ENCODE results near the gene TNFRSF4. TPM values are rescaled to one million over a fixed set of nuclear protein-coding genes. Genes with fewer than 3 reads are reported as not detected.

Gene TNFRSF4
- total and polyA plus RNA-seq, 8 donors = 0.26 to 5.0 (median 1.2) TPM

DNA sequence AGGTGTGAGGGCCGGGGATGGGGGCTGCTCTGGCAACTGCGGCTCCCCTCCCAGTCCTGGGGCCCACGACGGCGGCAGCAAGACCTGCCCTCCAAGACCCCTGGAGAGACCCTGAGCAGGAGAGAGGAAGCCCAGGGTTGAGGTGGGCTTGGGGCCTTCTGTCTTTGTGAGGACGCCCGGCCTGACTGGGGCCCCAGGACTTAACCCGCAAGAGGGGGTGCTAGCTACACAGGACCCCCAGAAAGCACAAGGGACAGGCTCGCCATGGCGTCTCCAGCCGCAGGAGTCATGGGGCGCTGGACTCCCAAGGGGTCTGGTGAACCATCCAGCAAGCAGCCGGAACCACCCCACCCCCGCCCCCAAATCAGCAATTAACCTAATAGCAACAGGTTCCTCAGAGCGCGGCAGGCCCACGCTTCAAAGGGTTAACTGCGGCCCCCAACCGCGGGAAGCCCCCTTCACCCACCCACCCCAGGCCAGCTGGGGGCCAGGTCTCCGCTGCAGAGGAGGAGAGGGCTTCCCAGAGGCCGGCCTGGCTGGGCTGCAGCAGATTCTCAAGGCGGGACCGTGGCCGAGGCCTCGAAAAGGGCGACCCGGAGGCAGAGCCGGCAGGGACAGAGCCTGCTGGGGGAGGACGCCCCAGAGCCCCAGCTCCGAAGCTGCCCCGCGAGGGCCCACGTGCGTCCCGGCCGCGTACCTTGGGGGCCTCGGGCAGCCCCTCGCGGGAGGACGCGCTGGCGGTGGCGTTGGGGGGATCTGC, 32.0 kb upstream of the TNFRSF4 start:
- DNase-seq (peak in 3 of 6 donors; percentile 19 to 71 (median 60)), ATAC-seq (no peak), FAIRE-seq (no peak)
- Histone ChIP-seq H3K27me3 (no peaks in the 10 kb centered on the region), H3K36me3 (no peaks in the 10 kb centered on the region), H3K4me1 (no peaks in the 10 kb centered on the region), H3K4me3 (no peak overlapping the region), H3K9me3 (no peaks in the 10 kb centered on the region), H3K27ac (no peak overlapping the region)
- intact Hi-C loops (cut with DNase I) = loop anchor here in 1 of 3 donors (10.0 kb wide), 1 partner anchor 121 kb away; no protein-coding TSS in a partner anchor
- TF ChIP-seq, protein P1, sequence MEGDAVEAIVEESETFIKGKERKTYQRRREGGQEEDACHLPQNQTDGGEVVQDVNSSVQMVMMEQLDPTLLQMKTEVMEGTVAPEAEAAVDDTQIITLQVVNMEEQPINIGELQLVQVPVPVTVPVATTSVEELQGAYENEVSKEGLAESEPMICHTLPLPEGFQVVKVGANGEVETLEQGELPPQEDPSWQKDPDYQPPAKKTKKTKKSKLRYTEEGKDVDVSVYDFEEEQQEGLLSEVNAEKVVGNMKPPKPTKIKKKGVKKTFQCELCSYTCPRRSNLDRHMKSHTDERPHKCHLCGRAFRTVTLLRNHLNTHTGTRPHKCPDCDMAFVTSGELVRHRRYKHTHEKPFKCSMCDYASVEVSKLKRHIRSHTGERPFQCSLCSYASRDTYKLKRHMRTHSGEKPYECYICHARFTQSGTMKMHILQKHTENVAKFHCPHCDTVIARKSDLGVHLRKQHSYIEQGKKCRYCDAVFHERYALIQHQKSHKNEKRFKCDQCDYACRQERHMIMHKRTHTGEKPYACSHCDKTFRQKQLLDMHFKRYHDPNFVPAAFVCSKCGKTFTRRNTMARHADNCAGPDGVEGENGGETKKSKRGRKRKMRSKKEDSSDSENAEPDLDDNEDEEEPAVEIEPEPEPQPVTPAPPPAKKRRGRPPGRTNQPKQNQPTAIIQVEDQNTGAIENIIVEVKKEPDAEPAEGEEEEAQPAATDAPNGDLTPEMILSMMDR (IDR thresholded peaks at IDR 0.05) = no peak
- WGBS, 2 donors = 39 to 53% methylated on average over 32 to 45 of the region's 45 CpGs

DNA sequence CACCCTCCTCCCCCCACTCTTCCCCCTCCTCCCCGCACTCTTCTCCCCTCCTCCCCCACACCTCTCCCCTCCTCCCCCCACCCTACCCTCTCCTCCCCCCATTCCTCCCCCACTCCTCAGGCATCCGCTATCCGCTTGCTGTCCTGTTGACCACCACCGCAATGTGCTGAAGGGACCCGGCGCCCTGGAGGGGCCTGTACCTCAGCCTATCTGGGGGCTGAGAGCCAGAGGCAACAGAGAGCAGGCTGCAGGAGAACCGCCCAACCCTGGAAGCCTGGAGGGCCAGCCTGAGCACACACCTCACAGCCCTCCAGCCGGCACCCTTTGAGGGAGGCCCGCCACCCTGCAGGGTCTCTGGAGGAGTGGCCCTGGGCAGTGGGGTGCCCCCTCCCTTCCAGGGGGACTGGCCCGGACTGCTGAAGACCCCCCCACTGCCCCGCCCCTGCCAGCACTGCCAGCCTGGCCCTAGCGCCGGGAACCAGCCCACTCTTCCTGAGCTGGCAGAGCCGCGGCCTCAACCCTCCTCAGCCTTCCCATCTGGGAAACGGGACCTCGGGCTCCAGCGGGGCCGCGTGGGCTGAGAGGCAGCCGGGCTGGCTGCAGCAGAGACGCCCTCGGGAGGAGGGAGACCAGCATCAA, 31.3 kb upstream of the TNFRSF4 start:
- Histone ChIP-seq H3K4me1 (no peaks in the 10 kb centered on the region), H3K36me3 (no peaks in the 10 kb centered on the region), H3K27ac (no peak overlapping the region), H3K4me3 (no peak overlapping the region), H3K27me3 (no peaks in the 10 kb centered on the region), H3K9me3 (no peaks in the 10 kb centered on the region)
- TF ChIP-seq, protein P1 (IDR thresholded peaks at IDR 0.05) = no peak
- no peak for ATAC-seq
- intact Hi-C loops (cut with DNase I) = loop anchor here in 1 of 3 donors (10.0 kb wide), 1 partner anchor 120 kb away; no protein-coding TSS in a partner anchor
- no peak for FAIRE-seq
- WGBS, 2 donors = 80% methylated on average over 20 to 23 of the region's 23 CpGs
- DNase-seq = peak in 3 of 6 donors; percentile 38 to 72 (median 49)

DNA sequence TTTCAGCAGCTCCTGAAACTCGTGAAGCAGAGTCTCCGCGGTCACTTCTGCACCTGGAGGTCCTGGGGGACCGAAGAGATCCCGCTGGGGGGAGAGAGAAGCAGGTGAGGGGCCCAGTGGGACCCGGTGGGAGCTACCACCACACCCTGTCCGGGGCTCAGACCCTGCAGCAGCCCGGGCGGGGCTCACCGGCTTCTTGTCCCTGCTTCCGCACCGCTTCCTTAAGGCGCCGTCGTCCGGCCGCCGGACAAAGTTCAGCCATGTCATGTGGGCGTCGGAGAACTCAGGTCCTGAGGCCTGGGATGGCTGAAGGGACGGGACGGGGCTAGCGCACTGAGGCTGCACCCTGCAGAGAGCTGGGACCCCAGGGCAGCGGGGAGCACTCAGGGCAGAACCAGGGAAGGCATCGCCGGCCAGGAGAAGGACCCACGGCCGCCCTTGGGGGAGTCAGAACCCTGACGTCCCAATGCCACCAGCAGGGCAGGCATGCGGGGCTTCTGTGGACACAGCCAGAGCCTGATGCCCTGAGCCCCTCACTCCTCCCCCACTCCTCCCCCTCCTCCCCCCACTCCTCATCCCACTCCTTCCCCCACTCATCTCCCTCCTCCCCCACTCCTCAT, 30.3 kb upstream of the TNFRSF4 start:
- FAIRE-seq = no peak
- Histone ChIP-seq H3K27me3 (no peaks in the 10 kb centered on the region), H3K27ac (no peak overlapping the region), H3K36me3 (no peaks in the 10 kb centered on the region), H3K9me3 (no peaks in the 10 kb centered on the region), H3K4me1 (no peaks in the 10 kb centered on the region), H3K4me3 (no peak overlapping the region)
- 71 to 76% methylated on average over 30 of the region's 30 CpGs for WGBS, 2 donors
- intact Hi-C loops (cut with DNase I) = loop anchor here in 1 of 3 donors (10.0 kb wide), 1 partner anchor 120 kb away; no protein-coding TSS in a partner anchor
- ATAC-seq = no peak
- TF ChIP-seq, protein P1 (IDR thresholded peaks at IDR 0.05) = no peak
- DNase-seq = peak in 2 of 6 donors; percentile 56 to 74

DNA sequence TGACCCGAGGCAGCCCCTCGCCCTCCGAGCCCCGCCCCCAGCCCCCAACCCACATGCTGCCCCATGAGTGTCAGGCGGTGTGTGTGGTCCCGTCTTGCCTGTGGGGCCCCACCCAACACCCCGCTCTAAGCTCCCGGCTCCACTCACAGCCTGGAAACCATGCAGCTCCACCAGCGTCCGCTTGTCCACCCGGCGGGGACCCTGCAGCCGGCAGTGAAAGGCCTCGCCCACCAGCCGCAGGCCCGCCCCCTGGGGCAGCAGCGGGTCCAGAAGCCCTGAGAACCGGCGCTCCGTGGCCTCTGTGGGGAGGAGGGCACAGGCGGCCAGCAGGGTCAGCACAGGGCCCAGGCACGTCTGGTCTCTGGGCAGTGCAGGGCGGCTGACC, 29.8 kb upstream of the TNFRSF4 start:
- H3K4me3 ChIP-seq = no peak overlapping the region
- 72 to 82% methylated on average over 22 to 23 of the region's 23 CpGs for WGBS, 2 donors
- H3K36me3 ChIP-seq = no peaks in the 10 kb centered on the region
- intact Hi-C loops (cut with DNase I) = loop anchor here in 1 of 3 donors (10.0 kb wide), 1 partner anchor 119 kb away; no protein-coding TSS in a partner anchor
- TF ChIP-seq, protein P1 (IDR thresholded peaks at IDR 0.05) = no peak
- no peaks in the 10 kb centered on the region for H3K27me3 ChIP-seq
- H3K27ac ChIP-seq = no peak overlapping the region
- H3K4me1 ChIP-seq = no peaks in the 10 kb centered on the region
- peak in 2 of 6 donors; percentile 46 to 71 for DNase-seq
- no peaks in the 10 kb centered on the region for H3K9me3 ChIP-seq
- ATAC-seq = no peak
- no peak for FAIRE-seq

All from pancreas (tissue), 10 donors.